HTERT RPE-1 (cell line): ENCODE data around the gene VEGFA.

Experiments used
- in situ Hi-C: fragments of 300-500 bp; cut with MboI; formaldehyde crosslinking; loops from 4 replicates; pipeline ENCODE4 v1.14.3; 2020; ENCODE audit warnings: low sequenced_read_pairs

The VEGFA gene

GRCh38 chr6:43758617-43759050 lies 11.4 kb upstream of the VEGFA start:
- in situ Hi-C loops = no loop called here

GRCh38 chr6:43759136-43759906 lies 10.7 kb upstream of the VEGFA start:
- in situ Hi-C loops = no loop called here

DNA sequence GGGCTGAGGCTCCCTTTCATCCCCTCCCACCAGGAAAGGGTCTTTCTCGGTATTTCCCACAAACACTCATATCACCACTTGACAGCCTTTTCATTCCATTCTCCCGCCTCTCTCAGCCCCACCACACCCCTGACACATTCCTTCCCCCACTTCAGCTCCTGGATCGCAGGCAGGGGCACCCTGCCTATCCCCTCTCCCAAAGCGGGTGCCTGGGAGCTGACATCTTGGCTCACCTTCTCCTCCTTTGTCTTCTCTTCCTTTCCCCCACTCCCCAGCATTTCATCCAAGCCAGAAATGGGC lies 10.2 kb upstream of the VEGFA start:
- in situ Hi-C loops = no loop called here

DNA sequence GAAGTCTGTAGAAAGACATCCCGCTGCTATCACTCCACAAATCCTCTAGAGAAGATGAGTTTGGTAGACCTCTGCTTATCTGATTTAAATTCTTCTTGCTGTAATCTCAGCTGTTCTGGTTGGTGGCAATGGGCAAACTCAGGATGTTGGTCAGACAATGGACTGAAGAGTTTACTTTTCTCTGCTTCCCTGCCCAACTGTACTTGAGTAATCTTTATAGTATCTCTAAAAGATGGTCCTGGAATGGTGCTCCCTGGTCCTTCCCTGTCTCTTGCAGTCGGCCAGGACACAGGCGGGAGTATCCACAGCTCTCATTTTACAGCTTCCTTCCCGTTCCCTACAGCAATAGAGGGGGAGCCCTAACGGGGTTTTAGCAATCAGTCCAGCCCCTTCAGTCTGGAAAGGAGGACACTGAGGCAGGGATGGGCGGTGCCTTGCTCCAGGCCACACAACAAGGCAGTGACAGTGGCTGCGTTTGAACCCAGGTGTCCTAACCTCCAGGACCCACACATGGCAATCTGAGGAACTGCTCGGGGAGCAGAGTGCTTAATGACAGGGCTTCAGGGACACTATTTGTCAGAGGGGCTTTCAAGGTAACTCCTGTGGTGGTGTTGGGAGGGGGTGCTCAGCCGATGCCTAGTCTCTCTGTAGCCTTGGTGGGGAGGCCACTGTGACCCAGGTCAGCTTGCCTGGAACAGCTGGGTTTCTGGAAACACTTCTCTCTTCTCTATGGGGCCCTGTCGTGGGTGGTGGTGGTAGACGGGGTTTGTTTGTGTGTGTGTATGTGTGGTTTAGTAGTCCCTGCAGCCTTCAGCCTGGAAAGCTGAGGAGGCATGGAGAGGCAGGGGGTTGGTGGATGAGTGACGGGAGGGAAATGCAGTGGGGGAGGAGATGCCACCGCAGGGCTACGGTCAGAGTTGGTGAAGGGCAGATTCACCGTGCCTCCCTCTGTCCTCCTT lies 9.5 kb upstream of the VEGFA start:
- in situ Hi-C loops = no loop called here

GRCh38 chr6:43761666-43762409 lies 8.2 kb upstream of the VEGFA start:
- in situ Hi-C loops = no loop called here

DNA sequence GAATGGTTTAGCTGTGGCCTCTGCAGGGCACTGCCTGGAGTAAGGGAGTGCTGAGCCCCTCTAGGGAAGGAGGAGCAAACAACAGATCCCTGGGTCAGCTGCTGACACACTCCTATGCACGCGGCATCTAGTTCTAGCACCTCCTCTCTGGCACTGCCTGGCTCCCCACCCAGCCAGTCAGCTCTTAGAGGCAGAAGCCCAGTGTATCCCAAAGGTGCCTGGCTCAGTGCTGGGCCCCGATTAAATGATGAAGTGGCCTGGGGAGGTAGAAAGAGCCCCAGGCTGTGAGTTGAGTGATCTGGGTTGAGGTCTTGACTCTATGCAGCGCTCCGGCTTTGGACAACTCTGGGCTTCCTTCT lies 7.6 kb upstream of the VEGFA start:
- in situ Hi-C loops = no loop called here

DNA sequence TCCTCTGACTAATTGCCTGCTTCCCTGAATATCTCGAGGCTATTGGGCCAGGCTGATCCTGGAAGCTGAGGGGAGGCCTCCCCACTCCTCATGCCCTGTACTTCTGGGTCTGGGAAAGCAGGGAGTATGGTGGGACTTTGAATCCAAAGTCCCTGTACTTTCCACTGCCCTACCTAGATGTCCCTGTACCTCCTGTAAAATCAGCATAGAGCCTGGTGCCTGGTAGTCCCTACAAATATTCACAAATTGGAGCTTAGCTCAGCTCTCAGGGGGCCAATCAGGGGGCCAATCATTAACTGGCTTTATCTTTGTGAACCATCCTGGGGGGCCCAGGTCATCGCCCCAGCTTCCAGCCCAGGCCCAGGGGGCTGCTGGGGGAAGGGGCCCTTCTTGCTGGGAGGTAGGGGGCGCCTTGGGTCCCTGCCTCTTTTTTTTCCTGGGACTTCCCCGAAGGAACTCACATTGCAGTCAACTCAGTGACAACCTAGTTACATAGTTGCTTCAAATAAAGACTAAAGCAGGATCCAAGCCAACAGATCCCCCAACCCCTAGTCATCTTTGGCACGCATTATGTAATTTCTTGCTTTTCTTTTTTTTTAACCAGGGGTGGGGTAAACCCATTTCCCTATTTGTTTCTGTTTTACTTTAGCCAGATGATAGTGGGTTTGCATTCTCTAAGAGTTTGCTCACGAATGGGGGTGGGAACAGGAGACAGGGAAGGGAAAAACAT lies 6.9 kb upstream of the VEGFA start:
- in situ Hi-C loops = no loop called here

GRCh38 chr6:43763812-43764522 lies 6.0 kb upstream of the VEGFA start:
- in situ Hi-C loops = no loop called here

- in situ Hi-C loops = no loop called here
These were observed 5.2 kb upstream of the VEGFA start for GRCh38 chr6:43764772-43765171.

GRCh38 chr6:43765776-43766499 lies 4.1 kb upstream of the VEGFA start:
- in situ Hi-C loops = no loop called here

DNA sequence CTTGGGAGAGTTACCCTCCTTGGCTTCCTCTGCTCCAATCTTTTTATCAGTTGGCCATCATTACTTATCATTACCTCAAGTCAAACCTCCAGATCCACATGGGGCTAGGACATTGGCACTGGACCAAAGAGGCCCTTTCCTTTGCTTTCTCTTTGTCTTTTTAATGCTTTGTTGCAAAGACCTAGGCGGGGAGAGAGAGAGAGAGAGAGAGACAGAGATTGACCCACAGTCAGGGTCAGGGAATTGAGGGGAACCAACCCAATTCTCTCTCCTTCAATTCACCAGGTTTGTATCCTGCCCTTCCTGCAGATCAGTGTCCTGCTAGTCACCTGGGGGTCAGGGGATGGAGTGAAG lies 3.5 kb upstream of the VEGFA start:
- in situ Hi-C loops = no loop called here

DNA sequence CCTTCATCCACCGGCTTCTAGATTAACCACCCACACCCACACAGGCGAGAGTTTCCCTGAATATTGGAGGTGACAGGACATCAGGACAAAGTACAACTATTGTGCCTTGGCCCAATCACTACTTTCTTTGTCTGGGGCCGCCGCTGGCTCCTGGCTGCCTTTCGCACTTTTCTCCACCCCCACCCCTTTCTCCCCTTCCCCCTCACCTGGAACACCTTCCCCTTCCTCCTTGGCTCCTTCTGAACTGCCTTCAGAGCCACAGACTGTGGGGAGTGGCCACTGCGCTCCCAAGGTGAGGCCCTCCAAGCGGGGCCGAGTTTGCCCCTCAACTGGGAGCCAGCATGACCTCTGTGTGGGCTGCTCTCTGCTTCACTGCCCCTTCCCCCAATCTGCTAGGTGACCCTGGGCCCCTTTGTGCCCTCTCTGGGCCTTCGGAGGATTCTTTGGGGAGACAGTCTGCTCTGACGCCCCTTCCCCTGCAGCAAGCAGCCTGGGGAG lies 3.0 kb upstream of the VEGFA start:
- in situ Hi-C loops = no loop called here

GRCh38 chr6:43767553-43768505 lies 2.2 kb upstream of the VEGFA start:
- in situ Hi-C loops = no loop called here

GRCh38 chr6:43768506-43768860 lies 1.5 kb upstream of the VEGFA start:
- in situ Hi-C loops = no loop called here

- in situ Hi-C loops = no loop called here
These were observed 957 bp upstream of the VEGFA start for GRCh38 chr6:43768983-43769525.

DNA sequence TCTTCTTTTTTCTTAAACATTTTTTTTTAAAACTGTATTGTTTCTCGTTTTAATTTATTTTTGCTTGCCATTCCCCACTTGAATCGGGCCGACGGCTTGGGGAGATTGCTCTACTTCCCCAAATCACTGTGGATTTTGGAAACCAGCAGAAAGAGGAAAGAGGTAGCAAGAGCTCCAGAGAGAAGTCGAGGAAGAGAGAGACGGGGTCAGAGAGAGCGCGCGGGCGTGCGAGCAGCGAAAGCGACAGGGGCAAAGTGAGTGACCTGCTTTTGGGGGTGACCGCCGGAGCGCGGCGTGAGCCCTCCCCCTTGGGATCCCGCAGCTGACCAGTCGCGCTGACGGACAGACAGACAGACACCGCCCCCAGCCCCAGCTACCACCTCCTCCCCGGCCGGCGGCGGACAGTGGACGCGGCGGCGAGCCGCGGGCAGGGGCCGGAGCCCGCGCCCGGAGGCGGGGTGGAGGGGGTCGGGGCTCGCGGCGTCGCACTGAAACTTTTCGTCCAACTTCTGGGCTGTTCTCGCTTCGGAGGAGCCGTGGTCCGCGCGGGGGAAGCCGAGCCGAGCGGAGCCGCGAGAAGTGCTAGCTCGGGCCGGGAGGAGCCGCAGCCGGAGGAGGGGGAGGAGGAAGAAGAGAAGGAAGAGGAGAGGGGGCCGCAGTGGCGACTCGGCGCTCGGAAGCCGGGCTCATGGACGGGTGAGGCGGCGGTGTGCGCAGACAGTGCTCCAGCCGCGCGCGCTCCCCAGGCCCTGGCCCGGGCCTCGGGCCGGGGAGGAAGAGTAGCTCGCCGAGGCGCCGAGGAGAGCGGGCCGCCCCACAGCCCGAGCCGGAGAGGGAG lies 580 bp downstream of the VEGFA start:
- in situ Hi-C loops = no loop called here

GRCh38 chr6:43771210-43771857 lies 1.3 kb downstream of the VEGFA start:
- in situ Hi-C loops = no loop called here
